ENCODE data around the gene PMM1. TPM values are rescaled to one million over a fixed set of nuclear protein-coding genes. Genes with fewer than 3 reads are reported as not detected.
A peak's percentile ranks its signal among the peaks of the same experiment; 100 is the strongest.

PMM1 gene
- total and polyA plus RNA-seq, 2 of the 13 experiments (the other 11 are each of a cell fraction or from before 2014, with no cell fraction given): 17.8 to 95.6 TPM

GRCh38 chr22:41589391-41590241 lies at the start of gene PMM1 (continued):
- peak in 1 of 2 experiments; percentile 8; a peak in 1 of 4 replicates for TF ChIP-seq REST (IDR thresholded peaks at IDR 0.05; ENCODE audit: borderline replicate concordance in 1 of 2, low read depth in 1 of 2, low read length in 2 of 2)
- TF ChIP-seq ZBTB7B (CRISPR knock-in tag; IDR thresholded peaks at IDR 0.05): peak; percentile 45; the same call in 1 of the 2 replicates
- TF ChIP-seq SRY (CRISPR knock-in tag; IDR thresholded peaks at IDR 0.05): no peak; the same call in 1 of the 2 replicates
- TF ChIP-seq ZC3H4 (CRISPR knock-in tag; IDR thresholded peaks at IDR 0.05; ENCODE audit: borderline replicate concordance): no peak
- TF ChIP-seq HMGA1 (CRISPR knock-in tag; conservative IDR thresholded peaks at IDR 0.05): no peak
- TF ChIP-seq KLF13 (CRISPR knock-in tag; IDR thresholded peaks at IDR 0.05): 0 out of 2 replicates have a peak, but pooled peaks have one; percentile 62
- peak; percentile 38; the same call in 1 of the 2 replicates for TF ChIP-seq IKZF5 (CRISPR knock-in tag; IDR thresholded peaks at IDR 0.05)
- no peak for TF ChIP-seq TCF12 (IDR thresholded peaks at IDR 0.05)
- TF ChIP-seq TCF12 (CRISPR knock-in tag; IDR thresholded peaks at IDR 0.05): peak; percentile 14; the same call in 1 of the 2 replicates
- no peak for TF ChIP-seq ZFP36L2 (CRISPR knock-in tag; IDR thresholded peaks at IDR 0.05)
- TF ChIP-seq GABPA (IDR thresholded peaks at IDR 0.05; ENCODE audit: low read depth, low read length): peak; percentile 69
- peak; percentile 90 for TF ChIP-seq GABPA (CRISPR knock-in tag; IDR thresholded peaks at IDR 0.05; ENCODE audit: low read depth)
- TF ChIP-seq, protein P1, sequence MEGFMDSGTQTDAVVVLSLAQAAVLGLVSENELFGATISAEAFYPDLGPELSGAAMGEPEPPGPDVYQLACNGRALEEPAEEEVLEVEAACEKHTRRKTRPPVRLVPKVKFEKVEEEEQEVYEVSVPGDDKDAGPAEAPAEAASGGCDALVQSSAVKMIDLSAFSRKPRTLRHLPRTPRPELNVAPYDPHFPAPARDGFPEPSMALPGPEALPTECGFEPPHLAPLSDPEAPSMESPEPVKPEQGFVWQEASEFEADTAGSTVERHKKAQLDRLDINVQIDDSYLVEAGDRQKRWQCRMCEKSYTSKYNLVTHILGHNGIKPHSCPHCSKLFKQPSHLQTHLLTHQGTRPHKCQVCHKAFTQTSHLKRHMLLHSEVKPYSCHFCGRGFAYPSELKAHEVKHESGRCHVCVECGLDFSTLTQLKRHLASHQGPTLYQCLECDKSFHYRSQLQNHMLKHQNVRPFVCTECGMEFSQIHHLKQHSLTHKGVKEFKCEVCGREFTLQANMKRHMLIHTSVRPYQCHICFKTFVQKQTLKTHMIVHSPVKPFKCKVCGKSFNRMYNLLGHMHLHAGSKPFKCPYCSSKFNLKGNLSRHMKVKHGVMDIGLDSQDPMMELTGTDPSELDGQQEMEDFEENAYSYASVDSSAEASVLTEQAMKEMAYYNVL (CRISPR knock-in tag; IDR thresholded peaks at IDR 0.05; ENCODE audit: borderline replicate concordance): peak; percentile 60; the same call in 1 of the 2 replicates
- TF ChIP-seq ZNF17 (CRISPR knock-in tag; IDR thresholded peaks at IDR 0.05): no peak
- peak; percentile 92 for TF ChIP-seq KDM2A (CRISPR knock-in tag; IDR thresholded peaks at IDR 0.05; ENCODE audit: borderline replicate concordance, low read depth)
- peak; percentile 78 for TF ChIP-seq ZFX (CRISPR knock-in tag; IDR thresholded peaks at IDR 0.05; ENCODE audit: low read depth)
- peak; percentile 82; the same call in 1 of the 2 replicates for TF ChIP-seq PRDM10 (CRISPR knock-in tag; IDR thresholded peaks at IDR 0.05; ENCODE audit: low read depth)

Measured in HepG2 (cell line).